Panc1 (cell line): Measurements from ENCODE around the gene PPP1R14B. TPM values are rescaled to one million over a fixed set of nuclear protein-coding genes. Genes with fewer than 3 reads are reported as not detected.

Experiments
- ATAC-seq: fragments of 200-7000 bp; cut with Tn5 transposase; 2 replicates; pipeline ENCODE4 v1.9.1; 2020; ENCODE audit warnings: mild to moderate bottlenecking, moderate library complexity
- BruUV-seq: library from RNA; stranded (reverse); fragments of 400-500 nt; replicated peaks from 2 replicates; lab custom pipeline; 2021; lab: Mats Ljungman, UMichigan
- CTCF ChIA-PET: fragments of 300-600 bp; sonication (Branson Sonifier 250); formaldehyde crosslinking; loops from one replicate; lab custom pipeline; 2022; ENCODE audit warnings: antibody characterized with exemption; lab: Charles Lee
- POLR2A ChIA-PET: fragments of 300-600 bp; sonication (Branson Sonifier 250); formaldehyde crosslinking; loops from one replicate; lab custom pipeline; 2022; ENCODE audit warnings: antibody characterized with exemption; lab: Charles Lee
- DNase-seq: peaks from one replicate; pipeline ENCODE4 v3.0.0-alpha.2; 2010; ENCODE audit warnings: low read depth, low spot score
- H3K27ac ChIP-seq: 2 replicates; pipeline ENCODE4 v1.5.1; 2011; ENCODE audit warnings: mild to moderate bottlenecking, low read length, inconsistent platforms
- H3K27me3 ChIP-seq: fragments of 200-500 bp; sonication (Bioruptor generic); 2 replicates; pipeline ENCODE4 v1.6.0; 2014; ENCODE audit warnings: low read length, inconsistent platforms; ENCODE audit not compliant: control insufficient read depth, insufficient read depth
- H3K36me3 ChIP-seq: fragments of 200-500 bp; sonication (Bioruptor generic); 2 replicates; pipeline ENCODE4 v1.5.1; 2014; ENCODE audit warnings: inconsistent platforms, mild to moderate bottlenecking, low read length, moderate library complexity; ENCODE audit not compliant: control insufficient read depth, insufficient read depth
- H3K4me1 ChIP-seq: 2 replicates; pipeline ENCODE4 v1.5.1; 2011; ENCODE audit warnings: inconsistent platforms, mild to moderate bottlenecking, low read length, moderate library complexity; ENCODE audit not compliant: control insufficient read depth, insufficient read depth
- H3K4me3 ChIP-seq, 2 experiments: 2 replicates each; pipeline ENCODE4 v1.5.1; 2011 to 2012; ENCODE audit warnings: low read depth in 2 of 2, low read length in 2 of 2, mild to moderate bottlenecking in 2 of 2, inconsistent platforms in 1 of 2, moderate library complexity in 1 of 2
- H3K9me3 ChIP-seq: fragments of 200-500 bp; sonication (Bioruptor generic); 2 replicates; pipeline ENCODE4 v1.5.1; 2014; ENCODE audit warnings: low read depth, mild to moderate bottlenecking, inconsistent platforms, low read length, moderate library complexity; ENCODE audit not compliant: control insufficient read depth, insufficient read depth
- POLR2AphosphoS5 ChIP-seq: IDR thresholded peaks from 2 replicates; pipeline ENCODE4 v1.6.1; 2012; ENCODE audit warnings: mild to moderate bottlenecking, low read depth, low read length, moderate library complexity
- SIN3A ChIP-seq: IDR thresholded peaks from 2 replicates; pipeline ENCODE4 v1.6.1; 2012; ENCODE audit warnings: low read depth, mild to moderate bottlenecking, low read length, moderate library complexity, borderline replicate concordance; ENCODE audit not compliant: insufficient read depth
- TCF7L2 ChIP-seq: IDR thresholded peaks from 2 replicates; pipeline ENCODE4 v1.6.1; 2011; ENCODE audit warnings: mild to moderate bottlenecking, low read depth, low read length, inconsistent platforms
- in situ Hi-C: cut with HindIII; loops from 2 replicates; pipeline ENCODE4 v1.10.0; 2016; ENCODE audit warnings: low sequenced_read_pairs, low pct_unique_long_range_greater_than_20kb
- intact Hi-C: fragments of 100-400 bp; cut with micrococcal nuclease; formaldehyde crosslinking; loops from one replicate; pipeline ENCODE4 v1.10.0; 2022; ENCODE audit not compliant: unreplicated experiment
- total RNA-seq: library from RNA; stranded (reverse); gene quantifications from one replicate; pipeline ENCODE4 v1.2.1, GENCODE V29; 2021; ENCODE audit not compliant: unreplicated experiment
- TF ChIP-seq, protein P1 (sequence below): fragments of 450-650 bp; IDR thresholded peaks from 2 replicates; pipeline ENCODE4 v1.5.1; 2017; ENCODE audit warnings: mild to moderate bottlenecking
- TF ChIP-seq, protein P2 (sequence below), 2 experiments: IDR thresholded peaks; 2 replicates each; pipeline ENCODE4 v1.6.1; 2011 to 2012; ENCODE audit warnings: low read depth in 2 of 2, control low read depth in 1 of 2, low read length in 1 of 2, mild to moderate bottlenecking in 1 of 2, moderate library complexity in 1 of 2; ENCODE audit not compliant: insufficient read depth in 1 of 2

Gene PPP1R14B
- total RNA-seq, 1 experiment from 2014 or later = 261 TPM

DNA sequence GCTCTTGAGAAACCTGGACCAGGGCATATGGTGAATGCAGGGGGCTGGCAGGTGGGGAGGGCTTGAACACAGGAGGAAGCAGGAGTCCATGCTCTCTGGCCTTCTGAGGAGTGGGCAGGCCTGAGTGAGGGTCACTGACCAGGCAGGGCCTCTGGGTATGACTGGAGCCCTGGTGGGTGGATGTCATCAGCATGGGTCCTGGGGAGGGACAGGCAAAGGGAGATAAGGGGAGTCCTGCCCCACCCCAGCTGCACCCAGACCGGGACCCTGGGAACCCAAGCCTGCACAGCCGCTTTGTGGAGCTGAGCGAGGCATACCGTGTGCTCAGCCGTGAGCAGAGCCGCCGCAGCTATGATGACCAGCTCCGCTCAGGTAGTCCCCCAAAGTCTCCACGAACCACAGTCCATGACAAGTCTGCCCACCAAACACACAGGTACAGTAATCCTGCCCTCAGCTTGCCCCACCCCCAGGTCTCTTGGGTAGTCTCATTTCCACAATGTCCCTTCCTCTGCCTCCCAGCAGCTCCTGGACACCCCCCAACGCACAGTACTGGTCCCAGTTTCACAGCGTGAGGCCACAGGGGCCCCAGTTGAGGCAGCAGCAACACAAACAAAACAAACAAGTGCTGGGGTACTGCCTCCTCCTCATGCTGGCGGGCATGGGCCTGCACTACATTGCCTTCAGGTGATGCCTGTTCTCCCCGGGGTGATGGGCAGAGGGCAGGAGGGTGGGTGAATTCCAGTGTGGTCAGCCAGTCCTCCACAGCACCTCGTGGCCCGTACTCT is 14.4 kb downstream of the PPP1R14B start:
- no TSS peak for BruUV-seq
- POLR2A ChIA-PET = no interaction called here
- Histone ChIP-seq H3K4me3 (no peak overlapping the region), H3K4me1 (peaks cover 46% of the 10 kb centered on the region), H3K9me3 (no peaks in the 10 kb centered on the region), H3K27me3 (no peaks in the 10 kb centered on the region), H3K27ac (peak overlapping the region; percentile 48; the same call in 1 of the 2 replicates), H3K36me3 (no peaks in the 10 kb centered on the region; the same call in 1 of the 2 replicates)
- CTCF ChIA-PET = interaction anchor here (0.5 kb wide), 1 partner anchor 41 kb away, joined by 6 read pairs; no protein-coding TSS in a partner anchor
- ATAC-seq = no peak
- DNase-seq = no peak
- in situ Hi-C loops (no loop called here), intact Hi-C loops (no loop called here)
- no peak for TF ChIP-seq TCF7L2
- no peak for TF ChIP-seq SIN3A
- TF ChIP-seq, protein P1, sequence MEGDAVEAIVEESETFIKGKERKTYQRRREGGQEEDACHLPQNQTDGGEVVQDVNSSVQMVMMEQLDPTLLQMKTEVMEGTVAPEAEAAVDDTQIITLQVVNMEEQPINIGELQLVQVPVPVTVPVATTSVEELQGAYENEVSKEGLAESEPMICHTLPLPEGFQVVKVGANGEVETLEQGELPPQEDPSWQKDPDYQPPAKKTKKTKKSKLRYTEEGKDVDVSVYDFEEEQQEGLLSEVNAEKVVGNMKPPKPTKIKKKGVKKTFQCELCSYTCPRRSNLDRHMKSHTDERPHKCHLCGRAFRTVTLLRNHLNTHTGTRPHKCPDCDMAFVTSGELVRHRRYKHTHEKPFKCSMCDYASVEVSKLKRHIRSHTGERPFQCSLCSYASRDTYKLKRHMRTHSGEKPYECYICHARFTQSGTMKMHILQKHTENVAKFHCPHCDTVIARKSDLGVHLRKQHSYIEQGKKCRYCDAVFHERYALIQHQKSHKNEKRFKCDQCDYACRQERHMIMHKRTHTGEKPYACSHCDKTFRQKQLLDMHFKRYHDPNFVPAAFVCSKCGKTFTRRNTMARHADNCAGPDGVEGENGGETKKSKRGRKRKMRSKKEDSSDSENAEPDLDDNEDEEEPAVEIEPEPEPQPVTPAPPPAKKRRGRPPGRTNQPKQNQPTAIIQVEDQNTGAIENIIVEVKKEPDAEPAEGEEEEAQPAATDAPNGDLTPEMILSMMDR = no peak
- TF ChIP-seq, protein P2, sequence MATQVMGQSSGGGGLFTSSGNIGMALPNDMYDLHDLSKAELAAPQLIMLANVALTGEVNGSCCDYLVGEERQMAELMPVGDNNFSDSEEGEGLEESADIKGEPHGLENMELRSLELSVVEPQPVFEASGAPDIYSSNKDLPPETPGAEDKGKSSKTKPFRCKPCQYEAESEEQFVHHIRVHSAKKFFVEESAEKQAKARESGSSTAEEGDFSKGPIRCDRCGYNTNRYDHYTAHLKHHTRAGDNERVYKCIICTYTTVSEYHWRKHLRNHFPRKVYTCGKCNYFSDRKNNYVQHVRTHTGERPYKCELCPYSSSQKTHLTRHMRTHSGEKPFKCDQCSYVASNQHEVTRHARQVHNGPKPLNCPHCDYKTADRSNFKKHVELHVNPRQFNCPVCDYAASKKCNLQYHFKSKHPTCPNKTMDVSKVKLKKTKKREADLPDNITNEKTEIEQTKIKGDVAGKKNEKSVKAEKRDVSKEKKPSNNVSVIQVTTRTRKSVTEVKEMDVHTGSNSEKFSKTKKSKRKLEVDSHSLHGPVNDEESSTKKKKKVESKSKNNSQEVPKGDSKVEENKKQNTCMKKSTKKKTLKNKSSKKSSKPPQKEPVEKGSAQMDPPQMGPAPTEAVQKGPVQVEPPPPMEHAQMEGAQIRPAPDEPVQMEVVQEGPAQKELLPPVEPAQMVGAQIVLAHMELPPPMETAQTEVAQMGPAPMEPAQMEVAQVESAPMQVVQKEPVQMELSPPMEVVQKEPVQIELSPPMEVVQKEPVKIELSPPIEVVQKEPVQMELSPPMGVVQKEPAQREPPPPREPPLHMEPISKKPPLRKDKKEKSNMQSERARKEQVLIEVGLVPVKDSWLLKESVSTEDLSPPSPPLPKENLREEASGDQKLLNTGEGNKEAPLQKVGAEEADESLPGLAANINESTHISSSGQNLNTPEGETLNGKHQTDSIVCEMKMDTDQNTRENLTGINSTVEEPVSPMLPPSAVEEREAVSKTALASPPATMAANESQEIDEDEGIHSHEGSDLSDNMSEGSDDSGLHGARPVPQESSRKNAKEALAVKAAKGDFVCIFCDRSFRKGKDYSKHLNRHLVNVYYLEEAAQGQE (IDR thresholded peaks at IDR 0.05; ENCODE audit: insufficient read depth in 1 of 2, low read depth in 2 of 2, low read length in 1 of 2) = no peak
- TF ChIP-seq POLR2AphosphoS5 = no peak

DNA sequence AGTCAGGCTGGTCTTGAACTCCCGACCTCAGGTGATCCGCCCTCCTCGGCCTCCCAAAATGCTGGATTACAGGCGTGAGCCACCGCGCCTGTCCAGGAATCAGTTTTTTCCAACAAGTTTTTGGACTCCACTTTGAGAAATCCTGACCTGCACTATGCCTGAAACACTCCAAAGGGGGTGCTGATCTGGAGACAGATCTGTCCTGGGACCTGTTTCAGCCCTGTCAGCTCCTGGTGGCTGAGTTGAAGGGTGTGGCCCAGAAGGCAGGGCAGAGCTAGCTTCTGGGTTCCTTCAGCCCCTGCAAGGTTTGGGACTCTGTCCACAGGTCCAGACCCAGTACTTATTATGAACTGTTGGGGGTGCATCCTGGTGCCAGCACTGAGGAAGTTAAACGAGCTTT is 15.2 kb downstream of the PPP1R14B start:
- in situ Hi-C loops (no loop called here), intact Hi-C loops (no loop called here)
- ChIA-PET CTCF (no interaction called here), POLR2A (interaction anchor here (0.7 kb wide), 1 partner anchor 11 kb away, joined by 5 read pairs; no protein-coding TSS in a partner anchor)
- H3K9me3 ChIP-seq = no peaks in the 10 kb centered on the region
- peak overlapping the region; percentile 35; the same call in 1 of the 2 replicates for H3K27ac ChIP-seq
- H3K4me3 ChIP-seq = no peak overlapping the region
- BruUV-seq = no TSS peak
- ATAC-seq = no peak
- H3K36me3 ChIP-seq = no peaks in the 10 kb centered on the region; the same call in 1 of the 2 replicates
- no peak for DNase-seq
- peaks cover 49% of the 10 kb centered on the region for H3K4me1 ChIP-seq
- no peaks in the 10 kb centered on the region for H3K27me3 ChIP-seq
- TF ChIP-seq SIN3A (no peak), POLR2AphosphoS5 (no peak), TCF7L2 (no peak)
- TF ChIP-seq, protein P2 (IDR thresholded peaks at IDR 0.05; ENCODE audit: insufficient read depth in 1 of 2, low read depth in 2 of 2, low read length in 1 of 2) = no peak
